Cardiac muscle cell (in vitro differentiated cells and primary cell): ENCODE data around the gene KRTDAP. TPM values are rescaled to one million over a fixed set of nuclear protein-coding genes. Genes with fewer than 3 reads are reported as not detected.

Source experiments
- DNase-seq, 2 donors: peaks; one replicate each; pipeline versions ENCODE4 v3.0.0 to v3.0.0-alpha.2; 2010 to 2017; ENCODE audit warnings: low read depth in 1 of 2, low spot score in 1 of 2
- H3K27ac ChIP-seq: fragments of 200-600 bp; sonication (generic); 2 replicates; pipeline ENCODE4 v1.5.1; 2016
- H3K27me3 ChIP-seq: fragments of 200-600 bp; sonication (generic); 2 replicates; pipeline ENCODE4 v1.6.0; 2016; ENCODE audit warnings: control low read depth
- H3K36me3 ChIP-seq: fragments of 200-600 bp; sonication (generic); 2 replicates; pipeline ENCODE4 v1.5.1; 2016; ENCODE audit warnings: control low read depth
- H3K4me1 ChIP-seq: fragments of 200-600 bp; sonication (generic); 2 replicates; pipeline ENCODE4 v1.8.1; 2017; ENCODE audit warnings: low read depth, mild to moderate bottlenecking, mixed run types
- H3K4me3 ChIP-seq: fragments of 200-600 bp; sonication (generic); 2 replicates; pipeline ENCODE4 v1.5.1; 2016; ENCODE audit warnings: mild to moderate bottlenecking
- H3K9me3 ChIP-seq: fragments of 200-600 bp; sonication (generic); 2 replicates; pipeline ENCODE4 v1.5.1; 2017; ENCODE audit warnings: low read depth, mild to moderate bottlenecking, control low read depth
- CTCF ChIP-seq: IDR thresholded peaks from 2 replicates; pipeline ENCODE4 v1.5.1; 2012; ENCODE audit warnings: low read depth, mild to moderate bottlenecking, low read length
- polyA plus RNA-seq: library from polyadenylated mRNA; unstranded; fragments of >200 nt; fragmentation: Nextera tagmentation; extraction: Ambion mirVana; gene quantifications from 2 replicates; pipeline ENCODE4 v1.2.1, GENCODE V29; 2016
- total RNA-seq: library from RNA; depleted of rRNA; stranded (reverse); fragments of >200 nt; gene quantifications from 2 replicates; pipeline ENCODE4 v1.2.3, GENCODE V29; 2016

The KRTDAP gene
- total and polyA plus RNA-seq, 2 experiments from 2014 or later: 2.2 TPM; not detected in 1

- Histone ChIP-seq H3K4me1 (peaks cover 6% of the 10 kb centered on the region), H3K27me3 (peaks cover 5% of the 10 kb centered on the region), H3K9me3 (no peaks in the 10 kb centered on the region), H3K4me3 (no peak overlapping the region), H3K36me3 (no peaks in the 10 kb centered on the region), H3K27ac (no peak overlapping the region)
- DNase-seq: no peak
- TF ChIP-seq CTCF: no peak
These were observed 27.1 kb upstream of the KRTDAP start for GRCh38 chr19:35517342-35517741.

GRCh38 chr19:35516310-35516709 is 26.0 kb upstream of the KRTDAP start:
- H3K4me1 ChIP-seq: peaks cover 6% of the 10 kb centered on the region
- H3K4me3 ChIP-seq: no peak overlapping the region
- peaks cover 5% of the 10 kb centered on the region for H3K27me3 ChIP-seq
- no peak for DNase-seq
- H3K36me3 ChIP-seq: no peaks in the 10 kb centered on the region
- H3K27ac ChIP-seq: no peak overlapping the region
- TF ChIP-seq CTCF: no peak
- H3K9me3 ChIP-seq: no peaks in the 10 kb centered on the region

- no peaks in the 10 kb centered on the region for H3K9me3 ChIP-seq
- peaks cover 6% of the 10 kb centered on the region for H3K4me1 ChIP-seq
- H3K27me3 ChIP-seq: peaks cover 5% of the 10 kb centered on the region
- no peak for TF ChIP-seq CTCF
- H3K27ac ChIP-seq: no peak overlapping the region
- DNase-seq: peak; percentile 10 to 72
- no peaks in the 10 kb centered on the region for H3K36me3 ChIP-seq
- no peak overlapping the region for H3K4me3 ChIP-seq
These were observed 24.1 kb upstream of the KRTDAP start for GRCh38 chr19:35514282-35514809.

GRCh38 chr19:35513628-35514281 is 23.5 kb upstream of the KRTDAP start, which contains the start of gene DMKN:
Gene DMKN, minus strand, starts transcription at chr19:35513649. Its CDS starts 174 bp downstream, at chr19:35513475.
- no peaks in the 10 kb centered on the region for H3K9me3 ChIP-seq
- no peak within 1 kb of the TSS for H3K4me3 ChIP-seq
- peaks cover 10% of the 10 kb centered on the region for H3K4me1 ChIP-seq
- TF ChIP-seq CTCF: no peak
- DNase-seq: peak; percentile 31 to 76
- H3K27ac ChIP-seq: no peak within 1 kb of the TSS
- H3K36me3 ChIP-seq: no peaks in the 10 kb centered on the region
- peaks cover 5% of the 10 kb centered on the region for H3K27me3 ChIP-seq

GRCh38 chr19:35512831-35513627 is 22.8 kb upstream of the KRTDAP start:
- Histone ChIP-seq H3K36me3 (no peaks in the 10 kb centered on the region), H3K9me3 (no peaks in the 10 kb centered on the region), H3K4me1 (peaks cover 14% of the 10 kb centered on the region), H3K4me3 (no peak overlapping the region), H3K27ac (no peak overlapping the region), H3K27me3 (peaks cover 5% of the 10 kb centered on the region)
- DNase-seq: no peak
- no peak for TF ChIP-seq CTCF
